Astrocyte of the cerebellum (primary cell): ENCODE results near the gene TTF2.
A peak's percentile ranks its signal among the peaks of the same experiment; 100 is the strongest.

Source experiments
- DNase-seq: peaks from one replicate; pipeline ENCODE4 v3.0.0-alpha.2; 2011; ENCODE audit warnings: low read depth
- H3K4me3 ChIP-seq: 2 replicates; pipeline ENCODE4 v1.5.1; 2011; ENCODE audit warnings: mild to moderate bottlenecking, low read depth, low read length, moderate library complexity
- in situ Hi-C: cut with HindIII; loops from 2 replicates; pipeline ENCODE4 v1.10.0; 2017; ENCODE audit warnings: low sequenced_read_pairs
- TF ChIP-seq, protein P1 (sequence below): IDR thresholded peaks from 2 replicates; pipeline ENCODE4 v1.5.1; 2012; ENCODE audit warnings: low read length, low read depth, moderate library complexity, mild to moderate bottlenecking; ENCODE audit errors: missing control alignments

Gene TTF2

DNA sequence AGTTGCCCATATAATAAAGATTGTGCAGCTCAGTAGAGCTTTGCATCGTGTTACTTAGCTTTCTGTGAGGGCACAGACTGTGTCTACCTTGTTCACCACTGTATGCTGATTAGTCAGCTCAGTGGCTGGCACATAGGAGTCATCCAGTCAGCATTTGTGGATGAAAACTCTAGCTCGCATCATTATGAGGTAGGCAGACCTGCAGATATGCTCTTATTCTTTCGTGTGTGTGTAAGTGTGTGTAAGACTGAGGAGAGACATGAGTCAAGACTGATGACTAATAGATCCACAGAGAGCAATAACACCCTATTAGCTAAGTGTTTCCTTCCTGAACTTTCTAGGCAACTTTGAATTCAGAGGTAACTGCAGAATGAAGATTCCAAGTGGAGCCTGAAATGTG is 17.1 kb downstream of the TTF2 start:
- H3K4me3 ChIP-seq = no peak overlapping the region
- no peak for DNase-seq
- TF ChIP-seq, protein P1, sequence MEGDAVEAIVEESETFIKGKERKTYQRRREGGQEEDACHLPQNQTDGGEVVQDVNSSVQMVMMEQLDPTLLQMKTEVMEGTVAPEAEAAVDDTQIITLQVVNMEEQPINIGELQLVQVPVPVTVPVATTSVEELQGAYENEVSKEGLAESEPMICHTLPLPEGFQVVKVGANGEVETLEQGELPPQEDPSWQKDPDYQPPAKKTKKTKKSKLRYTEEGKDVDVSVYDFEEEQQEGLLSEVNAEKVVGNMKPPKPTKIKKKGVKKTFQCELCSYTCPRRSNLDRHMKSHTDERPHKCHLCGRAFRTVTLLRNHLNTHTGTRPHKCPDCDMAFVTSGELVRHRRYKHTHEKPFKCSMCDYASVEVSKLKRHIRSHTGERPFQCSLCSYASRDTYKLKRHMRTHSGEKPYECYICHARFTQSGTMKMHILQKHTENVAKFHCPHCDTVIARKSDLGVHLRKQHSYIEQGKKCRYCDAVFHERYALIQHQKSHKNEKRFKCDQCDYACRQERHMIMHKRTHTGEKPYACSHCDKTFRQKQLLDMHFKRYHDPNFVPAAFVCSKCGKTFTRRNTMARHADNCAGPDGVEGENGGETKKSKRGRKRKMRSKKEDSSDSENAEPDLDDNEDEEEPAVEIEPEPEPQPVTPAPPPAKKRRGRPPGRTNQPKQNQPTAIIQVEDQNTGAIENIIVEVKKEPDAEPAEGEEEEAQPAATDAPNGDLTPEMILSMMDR = no peak
- in situ Hi-C loops = no loop called here

DNA sequence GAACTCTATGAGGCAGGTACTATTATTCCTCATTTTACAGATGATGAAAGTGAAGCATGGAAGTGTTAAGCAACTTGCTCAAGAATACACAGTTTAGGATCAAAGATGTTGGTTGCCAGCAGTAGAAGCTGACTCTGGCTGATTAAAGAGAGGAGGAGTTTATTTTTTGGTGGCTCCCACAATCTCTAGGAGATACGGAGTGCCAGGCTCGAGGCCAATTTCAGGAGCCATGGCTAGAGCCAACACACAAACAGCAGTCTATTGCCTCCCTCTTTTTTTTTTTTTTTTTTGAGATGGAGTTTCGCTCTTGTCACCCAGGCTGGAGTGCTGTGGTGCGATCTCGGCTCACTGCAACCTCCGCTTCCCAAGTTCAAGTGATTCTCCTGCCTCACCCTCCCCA is 19.6 kb downstream of the TTF2 start:
- TF ChIP-seq, protein P1 = no peak
- no peak overlapping the region for H3K4me3 ChIP-seq
- in situ Hi-C loops = no loop called here
- DNase-seq = no peak

DNA sequence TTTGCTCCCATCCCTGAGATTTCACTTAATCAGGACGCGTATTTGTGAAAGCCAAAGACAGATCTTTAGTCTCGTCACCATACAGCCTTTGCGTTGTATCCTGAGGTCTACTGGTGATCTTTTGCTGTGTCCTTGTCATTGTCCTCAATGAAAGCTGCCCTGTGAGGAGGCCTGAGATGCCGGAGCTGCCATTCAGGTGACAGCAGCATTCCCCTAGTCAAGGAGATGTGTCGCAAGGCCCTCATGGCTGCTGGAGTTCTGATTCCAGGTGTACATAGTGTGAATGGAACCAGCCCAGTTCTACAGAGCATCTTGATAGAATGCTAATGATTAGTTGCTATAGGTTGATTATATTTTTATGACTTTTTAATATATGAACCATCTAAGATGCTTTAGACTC is 24.1 kb downstream of the TTF2 start:
- TF ChIP-seq, protein P1 = no peak
- in situ Hi-C loops = no loop called here
- H3K4me3 ChIP-seq = no peak overlapping the region
- no peak for DNase-seq

DNA sequence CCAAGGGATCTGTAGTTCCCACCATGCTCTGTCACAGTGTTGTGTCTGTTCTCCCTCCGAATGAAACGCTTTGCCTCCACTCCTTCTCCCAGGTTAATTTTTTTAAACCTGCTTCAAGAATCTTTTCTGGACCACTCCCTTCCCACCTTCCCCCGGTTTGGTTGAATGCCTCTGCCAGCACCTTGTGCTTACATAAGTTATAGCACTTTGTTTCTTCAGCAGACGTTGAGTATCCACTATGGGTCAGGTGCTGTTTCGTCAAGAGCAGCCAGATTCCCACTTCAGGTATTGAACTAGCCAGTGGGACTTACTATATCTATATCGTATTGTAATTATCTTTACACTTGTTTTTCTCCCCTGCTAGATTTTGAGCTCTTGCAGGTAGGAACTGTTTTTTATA is 27.6 kb downstream of the TTF2 start:
- no peak for DNase-seq
- in situ Hi-C loops = no loop called here
- TF ChIP-seq, protein P1 = no peak
- H3K4me3 ChIP-seq = no peak overlapping the region

DNA sequence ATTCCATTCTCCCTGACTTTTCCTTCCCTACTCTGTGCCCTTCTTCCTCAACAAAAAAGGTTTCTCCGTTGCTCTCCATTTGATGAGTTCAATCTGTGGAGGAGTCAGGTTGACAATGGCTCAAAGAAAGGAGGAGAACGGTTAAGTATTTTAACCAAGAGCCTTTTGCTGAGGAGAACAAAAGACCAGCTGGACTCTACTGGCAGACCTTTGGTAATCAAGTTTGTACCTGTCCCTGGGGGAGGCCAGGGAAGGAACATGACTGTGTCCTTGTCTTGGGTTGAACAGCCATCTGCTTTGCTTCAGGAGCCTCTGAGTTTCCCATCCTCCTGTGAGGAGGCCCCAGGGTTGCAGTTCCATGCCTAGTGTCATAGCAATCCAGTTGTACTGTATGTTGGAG is 29.9 kb downstream of the TTF2 start:
- H3K4me3 ChIP-seq = no peak overlapping the region
- in situ Hi-C loops = no loop called here
- TF ChIP-seq, protein P1 = no peak
- DNase-seq = no peak

DNA sequence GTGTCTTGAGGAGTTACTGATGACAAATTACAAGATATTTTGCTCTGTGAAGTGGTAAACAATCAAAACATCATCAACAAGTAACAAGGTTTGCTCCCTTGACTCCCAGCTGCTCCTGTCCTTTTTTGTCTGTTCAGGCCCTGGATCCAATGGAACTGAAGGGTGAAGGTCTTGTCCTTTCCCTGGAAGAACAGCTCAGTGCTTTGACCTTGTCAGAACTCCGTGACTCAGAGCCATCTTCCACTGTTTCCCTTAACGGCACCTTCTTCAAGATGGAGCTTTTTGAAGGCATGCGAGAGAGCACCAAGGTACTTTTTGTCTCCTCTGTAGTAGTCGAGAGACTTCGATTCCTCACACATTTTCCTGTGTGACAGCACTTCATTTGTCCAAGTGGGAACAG is 32.5 kb downstream of the TTF2 start:
- in situ Hi-C loops = no loop called here
- no peak for DNase-seq
- TF ChIP-seq, protein P1 = no peak
- no peak overlapping the region for H3K4me3 ChIP-seq

DNA sequence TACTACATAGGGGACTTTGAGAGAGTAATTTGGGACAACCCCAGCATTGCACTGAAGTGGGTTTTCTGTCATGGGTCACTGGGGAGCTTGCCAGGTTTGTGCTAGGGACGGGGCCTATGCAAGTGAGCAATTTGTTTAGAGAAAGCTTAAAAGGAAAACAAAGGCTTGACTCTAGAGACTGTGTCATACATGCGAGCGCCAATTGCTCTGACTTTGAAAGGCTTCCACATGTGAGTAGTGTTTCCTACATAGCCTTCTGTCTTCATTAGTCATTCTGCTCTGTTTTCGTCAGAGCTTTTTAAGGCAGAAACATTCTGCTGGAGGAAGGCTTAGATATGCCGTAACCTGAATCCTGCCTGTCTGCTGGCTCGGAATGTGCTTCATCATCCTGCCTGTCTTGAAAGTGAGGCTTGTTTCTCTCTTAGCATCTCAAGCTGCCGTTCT is 33.0 kb downstream of the TTF2 start:
- TF ChIP-seq, protein P1 = no peak
- no peak overlapping the region for H3K4me3 ChIP-seq
- in situ Hi-C loops = no loop called here
- DNase-seq = peak; percentile 93
